ENCODE measurements around the gene MIPOL1.

The MIPOL1 gene

DNA sequence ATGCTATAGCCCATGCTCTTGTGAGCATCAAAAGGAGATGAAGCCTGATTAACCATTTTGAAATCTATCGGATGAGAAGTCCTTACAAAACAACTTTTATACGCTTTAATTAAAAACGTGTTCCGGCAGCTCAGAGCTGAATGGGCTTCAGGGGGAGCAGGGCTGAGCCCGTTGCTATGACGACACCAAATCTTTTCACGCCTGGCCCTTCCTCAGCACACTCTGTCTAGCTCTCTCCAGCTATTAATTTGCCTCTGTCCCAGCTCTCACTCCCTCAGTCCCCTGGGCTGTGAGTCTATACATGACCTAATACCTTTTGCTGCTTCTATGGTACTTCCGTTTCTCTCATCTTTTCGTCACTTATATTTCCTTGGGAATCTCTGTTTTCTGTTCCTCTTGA is 381.5 kb downstream of the MIPOL1 start:
- FAIRE-seq: no peak
- TF ChIP-seq POLR2A (IDR thresholded peaks at IDR 0.05; ENCODE audit: low read depth, low read length): no peak
- no peak for DNase-seq (ENCODE audit: insufficient read length, low spot score)

DNA sequence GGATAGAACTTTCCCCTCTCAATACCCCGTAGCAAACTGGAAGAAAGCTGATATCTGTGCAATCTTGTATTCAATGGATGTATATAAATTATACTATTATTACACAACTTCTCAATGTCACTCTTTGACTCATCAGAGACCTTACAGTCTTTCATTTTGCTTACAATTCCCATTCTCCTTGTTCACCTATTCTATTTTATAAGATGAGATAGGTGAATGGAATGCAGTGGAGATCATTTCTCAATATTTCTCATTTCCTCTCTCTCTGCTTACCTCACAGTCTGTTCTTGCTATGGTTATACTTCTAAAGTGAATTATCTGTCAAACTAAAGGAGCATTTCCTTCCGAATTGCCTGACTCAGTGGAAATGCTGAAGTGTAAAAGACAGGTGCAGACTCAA is 382.4 kb downstream of the MIPOL1 start:
- no peak for TF ChIP-seq POLR2A (IDR thresholded peaks at IDR 0.05; ENCODE audit: low read depth, low read length)
- no peak for FAIRE-seq
- no peak for DNase-seq (ENCODE audit: insufficient read length, low spot score)

DNA sequence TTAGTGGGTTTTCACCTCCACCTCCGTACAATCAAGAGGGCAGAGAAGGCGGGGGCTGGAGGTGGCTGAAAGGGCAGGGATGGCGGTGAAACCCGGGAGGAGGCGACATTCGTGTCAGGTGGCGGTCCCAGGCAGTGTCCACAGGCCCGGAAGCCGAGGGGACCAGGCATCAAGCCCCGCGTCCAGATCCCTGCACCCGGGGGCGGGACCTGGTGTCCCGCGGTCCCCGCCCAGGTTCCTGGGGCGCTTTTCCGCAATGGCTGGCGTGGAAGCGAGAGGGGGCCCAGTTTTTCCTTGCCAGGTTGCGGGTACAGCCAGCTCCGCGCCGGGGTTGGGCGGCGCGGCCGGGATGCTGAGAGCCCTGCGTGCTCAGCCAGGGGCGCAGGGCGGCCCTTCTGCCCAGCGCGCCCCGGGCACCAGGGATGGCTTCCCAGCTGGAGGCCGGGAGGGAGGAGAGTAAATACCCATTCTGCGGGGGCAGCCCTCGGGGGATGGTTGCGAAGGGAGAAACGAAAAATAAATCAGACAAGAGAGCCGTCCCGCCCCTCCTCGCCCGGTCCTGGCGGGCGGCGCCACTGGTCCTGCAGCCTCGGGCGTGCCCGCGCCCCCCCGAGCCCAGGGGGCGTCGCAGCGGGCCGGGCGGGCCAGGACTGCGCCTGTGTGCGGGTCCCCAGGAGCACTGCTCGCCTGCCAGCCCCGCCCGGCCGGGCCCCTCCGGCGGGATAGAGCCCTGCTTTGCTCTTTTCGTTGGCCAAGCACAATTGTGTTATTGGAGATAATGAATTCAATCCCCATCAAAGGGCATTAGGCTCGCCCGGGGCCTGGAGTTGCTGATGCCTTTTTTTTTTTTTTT is 385.8 kb downstream of the MIPOL1 start:
- TF ChIP-seq POLR2A (IDR thresholded peaks at IDR 0.05; ENCODE audit: low read depth, low read length): no peak
- FAIRE-seq: no peak
- DNase-seq (ENCODE audit: insufficient read length, low spot score): no peak

DNA sequence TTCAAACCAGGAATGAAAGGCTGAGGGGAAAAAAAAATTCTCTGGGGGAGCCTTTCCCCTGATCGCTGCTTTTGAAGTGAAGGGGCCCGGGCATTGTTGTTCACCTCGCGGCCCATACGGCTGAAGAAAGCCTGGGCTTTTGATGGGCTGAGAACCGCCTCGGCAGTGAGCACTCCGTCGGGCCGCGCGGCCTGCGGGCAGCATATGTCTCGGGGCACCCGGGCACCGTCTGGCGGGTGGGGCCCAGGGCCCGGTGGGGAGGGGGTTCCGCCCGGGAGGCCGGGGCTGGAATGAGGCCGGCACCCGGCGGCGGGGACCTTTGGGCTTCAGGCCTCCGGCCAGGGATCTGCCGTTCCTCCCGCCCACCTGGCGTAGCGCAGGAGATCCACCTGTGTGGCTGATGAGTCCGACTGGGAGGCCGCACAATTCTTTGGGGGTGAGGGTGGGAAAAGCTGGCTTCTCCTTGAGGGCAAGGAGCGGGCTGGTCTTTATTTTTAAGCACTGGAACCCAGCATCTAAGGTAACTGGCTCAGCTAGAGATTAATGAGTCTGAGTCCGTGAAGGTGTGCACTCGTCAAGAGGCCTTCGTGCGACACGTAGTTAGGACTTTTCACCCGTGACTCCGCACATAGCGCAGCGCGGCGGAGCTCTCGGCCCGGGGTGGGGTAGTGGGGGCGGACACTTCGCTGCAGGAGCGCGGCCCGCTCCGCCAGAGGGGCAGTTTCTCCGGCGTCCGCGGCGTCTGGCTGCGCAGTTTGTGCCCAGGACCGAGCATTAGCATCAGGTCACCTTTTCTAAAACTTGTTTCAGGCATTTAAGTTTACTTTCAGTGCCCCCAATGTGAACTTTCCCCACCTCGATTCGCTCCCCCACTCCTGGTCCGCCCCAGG is 386.7 kb downstream of the MIPOL1 start:
- TF ChIP-seq POLR2A (IDR thresholded peaks at IDR 0.05; ENCODE audit: low read depth, low read length): no peak
- DNase-seq (ENCODE audit: insufficient read length, low spot score) (no peak), FAIRE-seq (no peak)

DNA sequence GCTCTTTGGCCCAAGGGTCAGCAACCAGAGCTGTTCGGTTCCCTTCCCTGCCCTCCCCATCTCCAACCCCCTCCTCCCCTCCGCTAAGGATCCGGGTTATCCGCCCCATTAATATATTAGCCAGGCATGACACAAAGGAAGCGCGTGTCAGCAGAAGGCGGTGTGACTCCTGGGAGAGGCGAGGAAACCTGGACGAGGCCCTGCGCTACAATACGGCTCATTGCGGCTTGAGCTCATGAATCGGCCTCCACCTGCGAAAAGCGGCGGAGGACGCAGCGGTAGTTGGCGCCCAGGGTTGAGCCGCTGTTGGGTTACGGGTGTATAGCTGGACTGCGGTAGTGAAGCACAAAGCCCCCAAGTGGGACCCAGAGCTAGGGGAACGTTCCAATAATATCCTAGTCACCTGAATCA is 387.4 kb downstream of the MIPOL1 start:
- no peak for FAIRE-seq
- DNase-seq (ENCODE audit: insufficient read length, low spot score): no peak
- TF ChIP-seq POLR2A (IDR thresholded peaks at IDR 0.05; ENCODE audit: low read depth, low read length): no peak

DNA sequence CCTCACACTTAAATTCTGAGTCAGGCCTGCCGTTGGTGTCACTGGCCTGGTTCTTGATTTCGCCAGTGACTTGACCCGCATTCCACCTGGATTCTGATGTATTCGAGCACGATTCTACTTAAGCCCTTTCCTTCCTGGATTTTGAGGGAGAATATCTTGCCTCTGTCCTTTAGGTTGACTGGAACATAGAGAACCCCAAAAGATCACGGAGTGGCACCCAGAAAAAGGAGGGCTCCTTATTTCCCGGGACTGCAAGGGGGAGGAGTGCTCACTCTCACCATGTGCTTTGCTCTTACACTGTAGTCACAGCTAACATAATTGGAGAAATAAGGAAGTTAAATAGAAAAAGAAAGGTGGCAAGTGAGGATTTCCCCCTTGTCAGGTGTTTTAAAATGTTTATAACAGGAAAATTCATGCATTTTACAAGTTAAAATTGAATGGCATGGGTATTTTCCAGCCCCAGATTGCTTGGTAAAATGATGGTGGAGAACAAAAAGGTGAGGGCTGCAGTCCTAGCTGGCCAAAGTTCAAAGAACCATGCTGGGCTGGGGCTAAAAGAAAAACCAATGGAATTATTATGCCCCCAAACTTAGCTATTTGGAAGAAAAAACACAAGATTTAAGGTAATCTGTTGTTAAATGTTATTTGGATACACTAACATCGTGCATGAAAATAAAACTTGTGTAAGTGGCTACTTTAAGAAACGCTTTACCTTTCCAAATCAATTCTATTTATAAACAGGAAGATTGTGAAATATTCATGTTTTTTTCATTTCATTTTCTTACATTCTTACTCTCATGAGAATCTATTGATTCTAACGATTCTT is 388.4 kb downstream of the MIPOL1 start:
- TF ChIP-seq POLR2A (IDR thresholded peaks at IDR 0.05; ENCODE audit: low read depth, low read length): no peak
- FAIRE-seq (no peak), DNase-seq (ENCODE audit: insufficient read length, low spot score) (no peak)

DNA sequence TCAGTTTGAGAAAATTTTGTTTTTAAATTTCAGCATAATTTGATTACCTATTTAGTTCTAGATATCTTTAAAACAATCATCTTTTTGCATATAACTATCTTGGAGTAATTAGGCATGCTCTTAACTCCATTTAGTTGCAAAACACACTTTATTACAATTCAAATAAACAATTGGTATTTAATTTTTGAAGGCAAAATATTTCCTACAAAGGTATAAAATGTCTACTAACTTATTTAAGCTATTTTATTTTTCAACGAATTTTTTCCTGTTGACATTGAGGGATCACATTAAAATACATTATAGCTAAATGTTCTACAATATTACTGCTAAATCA is 389.0 kb downstream of the MIPOL1 start:
- no peak for DNase-seq (ENCODE audit: insufficient read length, low spot score)
- TF ChIP-seq POLR2A (IDR thresholded peaks at IDR 0.05; ENCODE audit: low read depth, low read length): no peak
- FAIRE-seq: no peak

DNA sequence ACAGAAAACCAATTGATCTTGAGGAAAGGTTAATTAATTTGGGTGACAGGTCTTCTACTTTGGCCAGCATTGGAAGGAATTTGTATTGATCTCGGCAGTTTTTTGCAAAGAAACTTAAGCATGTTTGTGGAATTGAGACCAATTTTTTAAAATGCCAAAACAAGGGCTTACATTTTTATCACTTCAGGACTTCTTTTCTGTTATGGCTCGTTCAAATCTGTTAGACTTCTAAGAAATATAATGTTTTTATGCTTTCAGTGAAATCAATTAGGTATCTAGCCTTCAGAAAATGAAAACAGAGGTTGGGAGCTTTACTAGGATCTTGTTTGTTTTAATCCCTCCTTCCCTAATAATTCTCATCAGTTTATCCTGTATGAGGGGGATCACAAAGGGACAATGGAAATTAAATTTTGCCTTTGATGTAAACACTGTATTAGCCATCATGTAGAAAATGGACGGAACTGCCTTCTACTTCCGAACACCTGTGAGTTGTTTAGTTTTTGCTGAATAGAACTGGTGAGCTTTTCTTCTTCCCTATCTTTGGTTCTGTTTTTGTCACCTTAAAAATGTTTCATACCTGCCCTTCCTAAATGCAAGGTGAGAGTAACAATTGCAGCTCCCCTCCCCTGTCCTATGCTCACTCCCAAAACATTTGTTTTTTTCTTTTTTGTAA is 389.5 kb downstream of the MIPOL1 start:
- TF ChIP-seq POLR2A (IDR thresholded peaks at IDR 0.05; ENCODE audit: low read depth, low read length): no peak
- DNase-seq (ENCODE audit: insufficient read length, low spot score): no peak
- FAIRE-seq: no peak

DNA sequence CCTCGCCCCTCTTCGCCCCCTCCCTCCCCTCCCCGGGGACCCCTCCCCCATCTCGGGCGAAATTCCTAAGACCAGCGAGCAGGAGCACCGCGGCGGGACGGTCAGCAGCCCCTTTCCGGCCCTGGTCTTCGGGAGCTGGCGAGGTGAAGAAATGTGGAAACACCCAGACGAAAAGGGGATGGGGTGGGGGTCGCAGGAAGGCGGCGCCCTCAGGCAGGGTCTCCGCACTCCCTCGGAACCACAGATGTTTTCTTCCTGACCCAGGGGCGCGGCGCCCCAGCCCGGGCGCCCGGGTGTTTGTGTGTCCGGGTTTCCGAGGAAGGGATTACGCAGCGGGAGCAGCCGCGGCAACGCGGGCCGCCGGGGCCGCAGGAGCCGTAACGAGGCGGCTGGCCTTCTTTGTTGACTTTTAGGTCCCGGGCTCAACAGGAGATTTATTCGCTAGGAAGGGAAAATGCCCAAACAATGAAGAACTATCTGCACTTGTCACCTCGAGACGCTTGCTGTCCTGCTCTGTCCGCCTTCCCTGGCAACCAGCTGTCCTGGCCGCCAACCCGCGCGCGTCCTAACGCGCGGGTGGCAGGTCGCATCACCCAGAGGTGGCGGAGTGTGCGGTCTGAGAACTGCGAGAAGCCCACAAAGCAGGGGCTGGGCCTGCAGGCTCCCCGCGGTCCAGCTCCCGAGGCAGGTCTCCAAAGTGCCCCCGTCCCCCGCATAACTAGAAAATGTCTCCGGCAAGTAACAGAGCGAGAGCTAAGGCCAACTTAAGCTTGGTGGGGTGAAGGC is 390.3 kb downstream of the MIPOL1 start:
- DNase-seq (ENCODE audit: insufficient read length, low spot score): no peak
- FAIRE-seq: no peak
- TF ChIP-seq POLR2A (IDR thresholded peaks at IDR 0.05; ENCODE audit: low read depth, low read length): no peak

DNA sequence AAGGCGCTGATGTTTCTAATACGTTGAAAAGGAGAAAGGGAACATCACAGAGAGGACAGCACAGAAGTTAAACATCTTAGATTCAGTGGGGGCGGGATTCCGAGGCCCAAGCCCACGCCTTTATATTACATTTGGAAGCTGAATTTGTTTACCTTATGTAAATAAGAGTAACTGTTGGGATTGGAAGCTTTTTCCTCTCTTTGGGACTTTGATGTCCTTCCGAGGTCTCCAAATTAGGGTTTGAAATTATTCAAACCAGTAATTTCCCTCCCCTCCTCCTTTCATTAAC is 390.9 kb downstream of the MIPOL1 start:
- DNase-seq (ENCODE audit: insufficient read length, low spot score) (no peak), FAIRE-seq (no peak)
- TF ChIP-seq POLR2A (IDR thresholded peaks at IDR 0.05; ENCODE audit: low read depth, low read length): no peak

DNA sequence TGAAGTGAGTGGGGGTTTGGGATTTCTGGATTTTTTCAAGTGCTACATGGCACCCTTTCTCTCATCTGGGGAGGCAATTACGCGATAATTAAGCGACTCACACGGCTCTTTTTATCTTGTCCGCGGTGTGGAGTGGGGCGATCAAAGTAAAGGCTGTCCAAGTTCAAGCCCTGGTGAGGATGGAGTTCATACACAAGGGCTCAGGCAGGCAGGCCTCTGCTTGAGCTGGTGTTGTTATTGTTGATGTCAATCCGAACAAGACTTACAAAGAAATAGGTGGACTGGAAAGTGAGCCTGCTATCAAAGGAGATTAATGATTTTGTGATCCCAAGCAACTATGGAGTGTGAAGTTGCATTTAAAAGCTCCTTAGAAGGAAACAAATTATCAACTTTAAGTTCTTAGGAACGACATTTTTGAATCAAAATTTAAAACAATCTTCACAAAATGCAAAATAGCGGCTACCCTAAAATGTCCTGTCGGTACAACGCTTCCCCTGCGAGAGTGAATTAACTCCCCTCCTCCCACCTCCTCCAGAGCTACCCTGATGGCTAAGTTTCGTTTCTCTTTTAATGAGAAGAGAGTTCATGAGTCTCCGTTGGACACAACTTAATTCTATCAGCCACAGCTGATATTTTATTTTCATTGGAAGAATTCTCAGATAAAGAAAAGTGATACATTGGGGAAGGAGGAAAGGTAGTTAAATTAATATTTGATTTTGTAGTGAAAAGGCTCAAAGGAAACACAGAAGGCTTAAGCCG is 391.4 kb downstream of the MIPOL1 start:
- DNase-seq (ENCODE audit: insufficient read length, low spot score) (no peak), FAIRE-seq (no peak)
- no peak for TF ChIP-seq POLR2A (IDR thresholded peaks at IDR 0.05; ENCODE audit: low read depth, low read length)

DNA sequence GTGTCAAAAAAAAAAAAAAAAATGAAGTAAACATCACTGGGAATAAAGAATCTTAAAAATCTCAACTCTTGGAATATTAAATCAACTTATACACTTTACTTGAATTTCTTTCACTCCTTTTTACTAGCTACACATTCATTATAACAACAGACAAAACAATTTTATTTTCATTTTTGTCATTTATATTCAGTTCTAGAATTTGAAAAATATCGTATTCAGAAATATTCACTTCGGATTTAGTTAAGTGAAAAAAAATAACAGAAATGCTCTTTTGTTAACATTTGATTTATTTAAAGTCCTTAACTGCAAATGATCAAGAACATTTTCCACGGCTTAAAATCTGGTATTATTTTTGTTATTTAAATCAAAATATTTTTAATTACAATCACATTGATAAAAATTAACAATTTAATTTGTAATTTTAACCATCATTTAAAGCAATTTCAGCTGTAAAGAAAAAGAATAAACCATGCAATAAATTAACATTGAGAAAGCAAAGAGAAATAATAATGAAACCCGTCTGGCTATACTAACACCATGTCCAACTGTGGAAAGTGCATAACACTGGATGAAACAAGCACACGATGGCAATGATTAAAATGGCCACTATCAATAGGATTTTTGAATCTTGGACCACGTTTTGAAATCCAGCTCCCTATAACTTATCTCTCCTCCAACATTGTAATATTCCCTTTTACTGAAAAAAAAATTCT is 392.1 kb downstream of the MIPOL1 start:
- DNase-seq (ENCODE audit: insufficient read length, low spot score) (no peak), FAIRE-seq (no peak)
- TF ChIP-seq POLR2A (IDR thresholded peaks at IDR 0.05; ENCODE audit: low read depth, low read length): no peak

Data from H54 (cell line).